ENCODE measurements around the gene TXNDC11.

DNA sequence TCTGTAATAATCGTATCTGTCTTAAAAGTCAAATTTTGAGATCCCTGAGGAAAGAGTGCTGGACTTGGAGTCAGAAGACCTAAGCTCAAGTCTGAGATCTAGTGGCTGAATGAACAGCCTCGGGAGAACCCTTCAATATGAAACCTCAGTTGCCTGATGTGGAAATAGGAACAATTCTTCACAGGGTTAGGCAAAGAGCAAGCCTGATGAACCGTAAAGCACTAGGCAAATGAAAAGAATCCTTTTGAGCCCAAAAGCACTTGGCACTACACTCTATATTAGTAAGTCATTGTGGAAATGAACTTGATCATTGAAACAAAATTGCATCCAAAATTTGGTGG is 20.2 kb downstream of the TXNDC11 start:
- no peak for TF ChIP-seq GATA3 (IDR thresholded peaks at IDR 0.05; ENCODE audit: low read depth, low read length)
- TF ChIP-seq GATA2 (IDR thresholded peaks at IDR 0.05; ENCODE audit: low read depth, low read length): no peak

Measured in SH-SY5Y (cell line).